Brain pericyte (primary cell): ENCODE measurements around the gene ZNF354C.
"Not testable (repeated sequence)": the region's sequence is repeated elsewhere in the genome, so short reads cannot be mapped to it uniquely, and the experiment has no call there.

Experiments used
- DNase-seq: peaks from one replicate; pipeline ENCODE4 v3.0.0-alpha.2; 2012; ENCODE audit warnings: low read depth, low spot score

ZNF354C gene

GRCh38 chr5:179060116-179061008, at the start of gene ZNF354C:
ZNF354C (plus strand) TSS chr5:179060373; CDS start chr5:179062069, 1,696 bp downstream.
- DNase-seq = peak; percentile 72

- peak; percentile 87 for DNase-seq
Observed at GRCh38 chr5:179023528-179024189, 36.5 kb upstream of the ZNF354C start, which contains the start of gene ZNF879. ZNF879 (plus strand) TSS chr5:179023804; CDS start chr5:179025005, 1,201 bp downstream.

- DNase-seq = no peak
Observed at GRCh38 chr5:179033004-179033580, 27.1 kb upstream of the ZNF354C start.

- DNase-seq = no peak
Observed at GRCh38 chr5:179044765-179045164, 15.4 kb upstream of the ZNF354C start.

- DNase-seq = no peak
Observed at GRCh38 chr5:179051784-179052183, 8.4 kb upstream of the ZNF354C start.

GRCh38 chr5:179054036-179054785, 6.0 kb upstream of the ZNF354C start:
- no peak for DNase-seq

GRCh38 chr5:179054876-179055275, 5.3 kb upstream of the ZNF354C start:
- no peak for DNase-seq

GRCh38 chr5:179055436-179055835, 4.7 kb upstream of the ZNF354C start:
- no peak for DNase-seq

- no peak for DNase-seq
Observed at GRCh38 chr5:179055841-179056240, 4.3 kb upstream of the ZNF354C start.

GRCh38 chr5:179061025-179061424, 852 bp downstream of the ZNF354C start:
- no peak for DNase-seq

GRCh38 chr5:179065703-179066102, 5.5 kb downstream of the ZNF354C start:
- no peak for DNase-seq

- no peak for DNase-seq
Observed at GRCh38 chr5:179079165-179079987, 19.2 kb downstream of the ZNF354C start.

GRCh38 chr5:179080724-179081123, 20.6 kb downstream of the ZNF354C start:
- no peak for DNase-seq

GRCh38 chr5:179089502-179089901, 29.3 kb downstream of the ZNF354C start:
- no peak for DNase-seq

- not testable (repeated sequence) for DNase-seq
Observed at GRCh38 chr5:179101282-179101681, 41.1 kb downstream of the ZNF354C start.

- DNase-seq = no peak
Observed at GRCh38 chr5:179110528-179110927, 50.4 kb downstream of the ZNF354C start.

GRCh38 chr5:179111267-179112207, 51.4 kb downstream of the ZNF354C start:
- DNase-seq = no peak

- DNase-seq = no peak
Observed at GRCh38 chr5:179112469-179113142, 52.4 kb downstream of the ZNF354C start.

- DNase-seq = no peak
Observed at GRCh38 chr5:179113143-179113530, 53.0 kb downstream of the ZNF354C start.
